Activated T-helper 1 cell treated with anti-CD3 and anti-CD28 coated beads, Interleukin-12 subunit alpha, Interleukin-12 subunit beta, Interleukin-2, Interleukin-4 antibody, amounts not matched to agents 30 ng/mL and 10 ng/mL and 1 ng/mL, durations not matched to agents 14 hours and 24 hours and 36 hours (primary cell): Measurements from ENCODE around the gene CROCC. TPM values are rescaled to one million over a fixed set of nuclear protein-coding genes. Genes with fewer than 3 reads are reported as not detected.

ENCODE experiments used
- DNase-seq: peaks from one replicate; pipeline ENCODE4 v3.0.0; 2021; ENCODE audit warnings: low spot score
- H3K27ac Mint-ChIP-seq: one replicate; pipeline ENCODE4 v1.8.0; 2021; ENCODE audit warnings: mild to moderate bottlenecking, mixed read lengths
- H3K27me3 Mint-ChIP-seq: one replicate; pipeline ENCODE4 v1.8.0; 2022; ENCODE audit warnings: mild to moderate bottlenecking, moderate library complexity, mixed read lengths; ENCODE audit not compliant: insufficient read depth
- H3K36me3 Mint-ChIP-seq: one replicate; pipeline ENCODE4 v1.8.0; 2021; ENCODE audit warnings: low read depth, mixed read lengths
- H3K4me1 Mint-ChIP-seq: one replicate; pipeline ENCODE4 v1.8.0; 2021; ENCODE audit warnings: low read depth, mixed read lengths
- H3K4me3 Mint-ChIP-seq: one replicate; pipeline ENCODE4 v1.8.0; 2021; ENCODE audit warnings: mild to moderate bottlenecking, moderate library complexity, mixed read lengths
- H3K9me3 Mint-ChIP-seq: one replicate; pipeline ENCODE4 v1.8.0; 2021; ENCODE audit warnings: mixed read lengths
- intact Hi-C: fragments of 100-400 bp; cut with micrococcal nuclease; formaldehyde crosslinking; loops from one replicate; pipeline ENCODE4 v1.15.1; 2024
- total RNA-seq: library from RNA; stranded (reverse); gene quantifications from 2 replicates; pipeline ENCODE4 v1.2.3, GENCODE V29; 2022

Gene CROCC
- total RNA-seq, 1 donor from 2014 or later, result 22.6 TPM

GRCh38 chr1:17013491-17014320, 92.0 kb downstream of the CROCC start:
- intact Hi-C loops, result no loop called here
- Mint-ChIP-seq H3K9me3 (no peaks in the 10 kb centered on the region), H3K36me3 (peaks cover 7% of the 10 kb centered on the region), H3K27me3 (peaks cover 4% of the 10 kb centered on the region), H3K27ac (no peak overlapping the region), H3K4me1 (peaks cover 26% of the 10 kb centered on the region), H3K4me3 (no peak overlapping the region)
- no peak for DNase-seq

DNA sequence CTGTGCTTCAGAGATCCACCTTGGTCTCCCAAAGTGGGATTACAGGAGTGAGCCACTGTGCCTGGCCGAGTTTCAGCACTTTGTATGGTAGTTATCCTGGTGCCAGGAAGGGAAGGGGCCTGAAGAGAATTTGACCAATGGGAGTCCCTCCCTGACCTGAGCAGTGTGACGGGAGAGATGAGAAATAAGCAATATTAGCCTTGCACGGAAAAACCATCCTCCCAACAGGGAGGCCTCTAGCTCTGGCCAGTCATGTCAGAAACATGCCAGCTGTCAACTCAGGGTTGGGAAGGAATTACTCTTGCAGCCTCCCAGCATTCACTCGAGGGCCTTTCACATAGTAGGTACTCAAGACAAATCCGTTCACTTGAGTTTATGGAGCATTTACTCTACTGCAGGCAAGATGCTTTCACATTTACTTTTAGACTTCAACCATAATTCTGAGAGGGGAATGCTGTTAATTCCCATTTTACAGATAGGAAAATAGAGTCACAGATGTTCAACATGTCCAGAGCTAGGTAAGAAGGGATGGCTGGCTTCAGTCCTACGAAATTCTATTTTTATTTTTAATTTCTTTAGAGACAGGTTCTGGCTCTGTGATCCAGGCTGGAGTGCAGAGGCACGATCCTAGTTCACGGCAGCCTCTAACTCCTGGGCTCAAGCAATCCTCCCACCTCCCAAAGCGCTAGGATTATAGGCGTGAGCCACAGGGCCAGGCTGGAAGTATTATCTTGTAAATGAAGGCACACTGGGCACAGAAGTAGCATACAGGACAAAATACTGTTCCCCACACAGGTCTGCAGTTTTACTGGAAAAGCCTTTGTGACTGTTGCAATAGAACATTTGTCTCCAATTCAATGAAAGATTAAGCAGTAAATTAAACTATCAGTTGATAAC, 93.2 kb downstream of the CROCC start:
- intact Hi-C loops, result no loop called here
- peaks cover 34% of the 10 kb centered on the region for H3K4me1 Mint-ChIP-seq
- H3K4me3 Mint-ChIP-seq, result no peak overlapping the region
- no peaks in the 10 kb centered on the region for H3K9me3 Mint-ChIP-seq
- peaks cover 17% of the 10 kb centered on the region for H3K36me3 Mint-ChIP-seq
- H3K27me3 Mint-ChIP-seq, result peaks cover 4% of the 10 kb centered on the region
- no peak for DNase-seq
- no peak overlapping the region for H3K27ac Mint-ChIP-seq

DNA sequence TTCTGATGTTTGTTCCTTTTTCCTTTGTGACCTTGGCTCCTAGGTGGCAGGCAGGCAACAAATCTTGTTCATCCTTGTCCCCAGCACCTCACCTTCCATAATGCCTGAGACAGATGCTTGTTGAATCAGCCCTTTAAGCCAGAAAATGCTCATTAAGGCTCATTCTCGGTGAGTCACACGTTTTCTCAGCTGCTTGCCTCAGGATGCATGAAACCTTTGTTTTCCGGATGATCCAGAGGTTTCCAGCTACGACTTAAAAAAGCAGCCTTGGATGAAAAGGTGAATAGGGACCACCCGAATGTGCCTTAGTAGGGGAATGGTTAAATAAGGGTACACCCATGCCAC, 94.6 kb downstream of the CROCC start:
- Mint-ChIP-seq H3K9me3 (no peaks in the 10 kb centered on the region), H3K4me1 (peaks cover 22% of the 10 kb centered on the region), H3K36me3 (peaks cover 22% of the 10 kb centered on the region), H3K4me3 (no peak overlapping the region), H3K27me3 (peaks cover 4% of the 10 kb centered on the region), H3K27ac (no peak overlapping the region)
- no peak for DNase-seq
- intact Hi-C loops, result no loop called here

- no peak overlapping the region for H3K4me3 Mint-ChIP-seq
These were observed 95.7 kb downstream of the CROCC start for GRCh38 chr1:17017435-17017834.

DNA sequence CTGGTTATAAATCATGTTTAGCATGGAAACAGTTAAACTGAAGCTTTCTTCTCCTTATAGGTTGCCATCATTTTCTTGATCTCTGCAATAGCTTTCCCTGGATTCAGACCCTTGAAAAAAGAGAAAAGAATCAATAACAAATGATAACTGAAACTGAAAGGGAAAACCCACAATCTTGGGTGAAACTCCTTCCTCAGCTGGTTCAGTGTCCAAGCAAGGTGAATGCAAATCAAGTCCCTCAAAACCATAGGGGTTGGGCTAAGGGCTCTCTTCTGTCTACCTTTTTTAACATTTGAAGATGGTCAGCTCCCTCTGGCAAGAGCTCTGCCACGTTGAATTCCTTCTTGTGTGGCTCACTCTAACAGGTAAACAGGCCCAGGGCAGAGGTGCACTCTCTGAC, 97.1 kb downstream of the CROCC start:
- no peaks in the 10 kb centered on the region for H3K27me3 Mint-ChIP-seq
- peaks cover 31% of the 10 kb centered on the region for H3K36me3 Mint-ChIP-seq
- H3K9me3 Mint-ChIP-seq, result no peaks in the 10 kb centered on the region
- no peak overlapping the region for H3K4me3 Mint-ChIP-seq
- peaks cover 26% of the 10 kb centered on the region for H3K4me1 Mint-ChIP-seq
- no peak overlapping the region for H3K27ac Mint-ChIP-seq
- no peak for DNase-seq
- intact Hi-C loops, result no loop called here

More at GRCh38 chr1:17017435-17017834, 95.7 kb downstream of the CROCC start:
- intact Hi-C loops, result no loop called here
- Mint-ChIP-seq H3K4me1 (peaks cover 18% of the 10 kb centered on the region), H3K27me3 (peaks cover 4% of the 10 kb centered on the region), H3K9me3 (no peaks in the 10 kb centered on the region), H3K36me3 (peaks cover 28% of the 10 kb centered on the region), H3K27ac (no peak overlapping the region)
- DNase-seq, result no peak

- Mint-ChIP-seq H3K9me3 (no peaks in the 10 kb centered on the region), H3K27me3 (no peaks in the 10 kb centered on the region), H3K4me3 (no peak overlapping the region), H3K36me3 (peaks cover 39% of the 10 kb centered on the region), H3K27ac (no peak overlapping the region), H3K4me1 (peaks cover 21% of the 10 kb centered on the region)
- no peak for DNase-seq
- intact Hi-C loops, result no loop called here
These were observed 98.8 kb downstream of the CROCC start for GRCh38 chr1:17020502-17020901.

DNA sequence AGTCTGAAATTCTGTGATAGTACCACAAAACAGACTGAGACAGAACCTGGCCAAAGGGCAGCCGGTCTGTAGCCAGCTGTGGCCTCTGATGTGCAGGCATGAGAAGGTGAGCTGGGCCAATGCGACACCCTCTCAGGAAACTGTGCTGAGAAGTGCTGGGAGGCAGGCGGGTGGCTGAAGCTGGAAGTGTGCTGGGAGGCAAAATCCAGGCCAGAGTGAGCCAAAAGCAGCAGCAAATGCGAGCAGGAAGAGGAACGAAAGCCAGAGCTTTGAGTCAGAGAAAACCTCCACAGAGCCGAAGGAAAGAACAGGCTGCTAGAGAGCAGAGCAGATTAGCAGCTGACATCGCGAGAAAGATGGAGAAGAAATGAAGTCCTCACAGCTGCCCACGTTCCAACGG, 100.2 kb downstream of the CROCC start:
- no peak for DNase-seq
- Mint-ChIP-seq H3K4me3 (no peak overlapping the region), H3K4me1 (peaks cover 21% of the 10 kb centered on the region), H3K27ac (no peak overlapping the region), H3K27me3 (no peaks in the 10 kb centered on the region), H3K36me3 (peaks cover 40% of the 10 kb centered on the region), H3K9me3 (no peaks in the 10 kb centered on the region)
- intact Hi-C loops, result no loop called here

Other genes with a start within 250 kb of the CROCC start
- gene RNU1-4, start 181.4 kb upstream of the CROCC start, total RNA-seq, result 2,178 and 3,041 TPM in 2 replicates
- gene RNU1-2, start 26.0 kb upstream of the CROCC start, total RNA-seq, result 2,178 and 3,041 TPM in 2 replicates
- not detected in 2 replicates for gene MFAP2, start 58.7 kb downstream of the CROCC start, total RNA-seq
- gene ATP13A2, start 90.0 kb downstream of the CROCC start, total RNA-seq, result 48.3 and 56.4 TPM in 2 replicates
- 131 and 137 TPM in 2 replicates for gene SDHB, start 132.1 kb downstream of the CROCC start, total RNA-seq
- 0.07 TPM in 1 of 2 replicates, not detected in the other for gene PADI2, start 197.5 kb downstream of the CROCC start, total RNA-seq